ENCODE measurements around the gene IFNGR1.
"Not testable (repeated sequence)": the region's sequence is repeated elsewhere in the genome, so short reads cannot be mapped to it uniquely, and the experiment has no call there.

IFNGR1 gene

DNA sequence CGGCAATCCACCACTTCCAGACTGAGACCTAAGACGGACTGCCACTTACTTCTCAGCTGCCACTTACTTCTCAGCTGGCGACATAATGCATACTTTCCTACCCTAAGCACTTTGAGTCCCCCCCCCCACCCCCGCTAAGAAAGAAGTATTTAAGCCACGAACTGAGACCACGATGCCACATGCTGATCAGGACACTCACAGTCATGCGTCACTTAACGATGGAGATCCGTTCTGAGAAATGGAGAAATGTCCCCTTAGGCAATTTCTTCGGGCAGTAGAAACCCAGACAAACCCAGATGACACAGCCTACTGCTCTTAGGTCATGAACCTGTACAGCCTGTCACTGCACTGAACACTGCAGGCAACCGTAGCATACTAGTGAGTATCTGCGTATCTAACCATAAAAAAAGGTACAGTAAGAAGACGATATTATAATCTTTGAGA lies 690 bp downstream of the IFNGR1 start:
- Histone ChIP-seq H3K4me3 (IDR thresholded peaks at IDR 0.05; ENCODE audit: insufficient read depth, low read depth, low read length) (no peak overlapping the region), H3K79me2 (ENCODE audit: insufficient read depth, low read depth) (peaks cover 5% of the 10 kb centered on the region; the same call in 1 of the 2 replicates), H4K20me1 (ENCODE audit: insufficient read depth) (no peaks in the 10 kb centered on the region), H3K27me3 (ENCODE audit: insufficient read depth, low read depth) (no peaks in the 10 kb centered on the region), H3K36me3 (ENCODE audit: insufficient read depth) (no peaks in the 10 kb centered on the region), H3K4me2 (peak overlapping the region; percentile 38), H2AFZ (ENCODE audit: low read depth) (peak overlapping the region; percentile 81), H3K4me1 (ENCODE audit: low read depth, poor library complexity, severe bottlenecking) (peaks cover 17% of the 10 kb centered on the region), H3K9ac (peak overlapping the region; percentile 63), H3K27ac (peak overlapping the region; percentile 17)
- TF ChIP-seq, protein P1, sequence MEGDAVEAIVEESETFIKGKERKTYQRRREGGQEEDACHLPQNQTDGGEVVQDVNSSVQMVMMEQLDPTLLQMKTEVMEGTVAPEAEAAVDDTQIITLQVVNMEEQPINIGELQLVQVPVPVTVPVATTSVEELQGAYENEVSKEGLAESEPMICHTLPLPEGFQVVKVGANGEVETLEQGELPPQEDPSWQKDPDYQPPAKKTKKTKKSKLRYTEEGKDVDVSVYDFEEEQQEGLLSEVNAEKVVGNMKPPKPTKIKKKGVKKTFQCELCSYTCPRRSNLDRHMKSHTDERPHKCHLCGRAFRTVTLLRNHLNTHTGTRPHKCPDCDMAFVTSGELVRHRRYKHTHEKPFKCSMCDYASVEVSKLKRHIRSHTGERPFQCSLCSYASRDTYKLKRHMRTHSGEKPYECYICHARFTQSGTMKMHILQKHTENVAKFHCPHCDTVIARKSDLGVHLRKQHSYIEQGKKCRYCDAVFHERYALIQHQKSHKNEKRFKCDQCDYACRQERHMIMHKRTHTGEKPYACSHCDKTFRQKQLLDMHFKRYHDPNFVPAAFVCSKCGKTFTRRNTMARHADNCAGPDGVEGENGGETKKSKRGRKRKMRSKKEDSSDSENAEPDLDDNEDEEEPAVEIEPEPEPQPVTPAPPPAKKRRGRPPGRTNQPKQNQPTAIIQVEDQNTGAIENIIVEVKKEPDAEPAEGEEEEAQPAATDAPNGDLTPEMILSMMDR (conservative IDR thresholded peaks at IDR 0.05; ENCODE audit: low read depth, low read length) = no peak

DNA sequence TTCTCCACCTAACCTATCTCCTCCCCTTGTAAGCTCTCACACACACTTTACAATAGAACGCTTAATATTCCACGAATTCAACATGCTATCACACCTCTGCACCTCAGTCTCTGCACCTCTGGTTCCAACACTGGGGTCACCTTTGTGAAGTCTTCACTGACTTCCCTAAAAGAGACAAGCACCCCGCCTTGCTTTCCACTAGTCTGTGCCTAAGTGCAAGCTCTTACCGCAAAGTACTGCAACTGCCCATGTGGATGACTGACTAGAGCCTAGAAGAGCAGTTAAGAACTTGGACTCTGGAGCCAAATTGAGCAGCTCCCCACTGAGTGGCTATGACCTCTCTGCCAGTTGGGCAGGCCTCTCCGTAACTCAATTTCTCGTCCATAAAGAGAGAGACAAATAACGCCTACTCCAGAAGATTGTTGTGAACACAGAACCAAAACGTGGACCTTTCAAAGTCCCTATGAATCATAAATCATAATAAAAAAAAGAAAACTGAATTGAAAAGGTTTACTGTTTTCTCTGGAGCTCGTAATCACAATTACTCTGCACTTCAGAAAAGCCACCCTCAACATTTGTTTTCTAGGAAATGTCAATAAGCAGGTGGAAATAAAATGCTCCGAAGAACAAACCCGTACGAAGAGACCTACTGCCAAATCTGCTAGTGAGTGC lies 1.2 kb downstream of the IFNGR1 start:
- Histone ChIP-seq H4K20me1 (ENCODE audit: insufficient read depth) (no peaks in the 10 kb centered on the region), H2AFZ (ENCODE audit: low read depth) (peak overlapping the region; percentile 81; the same call in 1 of the 2 replicates)

DNA sequence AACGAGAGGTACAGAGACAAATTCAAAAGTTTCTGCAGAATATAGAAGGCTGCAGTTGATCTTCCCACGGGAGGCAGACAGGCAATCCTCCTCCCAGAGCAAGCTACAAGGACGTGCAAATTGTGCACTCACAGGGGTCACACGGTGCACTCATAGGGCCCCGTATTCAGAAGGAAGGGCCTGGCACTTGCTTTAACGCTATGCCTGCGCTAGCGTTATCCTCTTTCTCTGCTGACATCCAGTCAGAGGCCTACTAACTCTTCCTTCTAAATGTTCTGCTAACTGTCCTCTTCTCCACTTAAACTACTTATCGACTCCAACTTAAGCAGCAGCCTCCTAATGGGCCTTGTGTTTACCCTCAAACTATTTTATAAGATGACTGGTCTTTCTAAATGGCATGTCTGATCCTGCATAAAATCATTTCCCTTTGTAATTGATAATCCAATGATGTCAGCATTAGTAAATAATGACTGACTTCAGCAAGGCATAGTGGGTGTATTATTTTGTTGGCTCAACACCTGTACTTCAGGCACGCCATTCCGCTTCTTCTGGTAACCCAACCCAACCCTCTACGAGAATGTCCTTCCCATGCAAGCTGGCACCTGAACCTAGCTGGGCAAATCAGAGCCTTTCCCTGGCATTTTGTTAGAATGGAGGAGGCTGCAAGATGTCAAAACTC lies 2.2 kb downstream of the IFNGR1 start:
- Histone ChIP-seq H3K4me2 (no peak overlapping the region), H2AFZ (ENCODE audit: low read depth) (no peak overlapping the region), H3K9ac (no peak overlapping the region), H3K27me3 (ENCODE audit: insufficient read depth, low read depth) (no peaks in the 10 kb centered on the region), H3K4me1 (ENCODE audit: low read depth, poor library complexity, severe bottlenecking) (peaks cover 21% of the 10 kb centered on the region), H3K27ac (no peak overlapping the region), H3K4me3 (IDR thresholded peaks at IDR 0.05; ENCODE audit: insufficient read depth, low read depth, low read length) (no peak overlapping the region), H3K79me2 (ENCODE audit: insufficient read depth, low read depth) (peaks cover 5% of the 10 kb centered on the region; the same call in 1 of the 2 replicates), H4K20me1 (ENCODE audit: insufficient read depth) (no peaks in the 10 kb centered on the region), H3K36me3 (ENCODE audit: insufficient read depth) (no peaks in the 10 kb centered on the region)
- TF ChIP-seq, protein P1 (conservative IDR thresholded peaks at IDR 0.05; ENCODE audit: low read depth, low read length) = no peak

More for the DNA sequence above, 1.2 kb downstream of the IFNGR1 start:
- TF ChIP-seq, protein P1 (conservative IDR thresholded peaks at IDR 0.05; ENCODE audit: low read depth, low read length) = no peak
- Histone ChIP-seq H3K4me2 (peak overlapping the region; percentile 38; the same call in 1 of the 2 replicates), H3K79me2 (ENCODE audit: insufficient read depth, low read depth) (peaks cover 5% of the 10 kb centered on the region; the same call in 1 of the 2 replicates), H3K27me3 (ENCODE audit: insufficient read depth, low read depth) (no peaks in the 10 kb centered on the region), H3K4me3 (IDR thresholded peaks at IDR 0.05; ENCODE audit: insufficient read depth, low read depth, low read length) (no peak overlapping the region), H3K36me3 (ENCODE audit: insufficient read depth) (no peaks in the 10 kb centered on the region), H3K4me1 (ENCODE audit: low read depth, poor library complexity, severe bottlenecking) (peaks cover 21% of the 10 kb centered on the region), H3K27ac (no peak overlapping the region), H3K9ac (peak overlapping the region; percentile 63; the same call in 1 of the 2 replicates)

DNA sequence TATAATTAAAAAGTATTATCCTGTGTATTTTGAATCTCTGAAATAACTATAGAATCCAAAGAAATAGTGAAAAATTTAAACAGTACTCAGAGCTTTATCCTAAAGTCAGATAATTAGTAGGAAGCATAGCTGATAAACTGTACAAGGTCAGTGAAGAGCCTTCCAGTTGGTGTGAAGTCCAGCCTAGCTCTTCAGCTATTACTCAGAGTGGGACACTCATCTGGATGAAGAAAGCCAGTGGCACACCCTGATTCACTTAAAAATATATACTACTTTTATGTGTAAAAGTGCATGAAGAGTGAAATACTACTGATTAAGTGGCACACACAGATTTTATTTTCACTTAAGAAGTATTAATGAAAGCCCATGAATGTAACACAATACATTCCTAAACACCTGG lies 3.1 kb downstream of the IFNGR1 start:
- no peaks in the 10 kb centered on the region for H3K36me3 ChIP-seq (ENCODE audit: insufficient read depth)
- TF ChIP-seq, protein P1 (conservative IDR thresholded peaks at IDR 0.05; ENCODE audit: low read depth, low read length) = no peak
- no peak overlapping the region for H3K9ac ChIP-seq
- peaks cover 5% of the 10 kb centered on the region; the same call in 1 of the 2 replicates for H3K79me2 ChIP-seq (ENCODE audit: insufficient read depth, low read depth)
- no peaks in the 10 kb centered on the region for H4K20me1 ChIP-seq (ENCODE audit: insufficient read depth)
- H3K4me3 ChIP-seq (IDR thresholded peaks at IDR 0.05; ENCODE audit: insufficient read depth, low read depth, low read length) = no peak overlapping the region
- H2AFZ ChIP-seq (ENCODE audit: low read depth) = no peak overlapping the region
- no peaks in the 10 kb centered on the region for H3K27me3 ChIP-seq (ENCODE audit: insufficient read depth, low read depth)
- no peak overlapping the region for H3K4me2 ChIP-seq
- no peak overlapping the region for H3K27ac ChIP-seq
- peaks cover 21% of the 10 kb centered on the region for H3K4me1 ChIP-seq (ENCODE audit: low read depth, poor library complexity, severe bottlenecking)

DNA sequence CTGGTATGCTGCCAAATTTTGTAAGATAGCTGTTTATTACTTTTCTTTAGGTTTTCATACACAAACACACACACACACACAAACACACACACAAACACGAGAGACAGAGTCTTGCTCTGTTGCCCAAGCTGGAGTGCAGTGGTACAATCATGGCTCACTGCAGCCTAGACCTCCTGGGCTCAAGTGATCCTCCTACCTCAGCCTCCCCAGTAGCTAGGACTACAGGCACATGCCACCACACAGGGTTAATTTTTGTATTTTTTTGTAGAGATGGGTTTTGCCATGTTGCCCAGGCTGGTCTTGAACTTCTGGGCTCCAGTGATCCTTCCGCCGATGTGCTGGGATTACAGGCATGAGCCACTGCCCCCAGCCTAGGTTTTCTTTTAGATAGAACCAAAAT lies 3.6 kb downstream of the IFNGR1 start:
- not testable (repeated sequence) for H3K4me3 ChIP-seq (IDR thresholded peaks at IDR 0.05; ENCODE audit: insufficient read depth, low read depth, low read length); H3K4me2 ChIP-seq; H3K79me2 ChIP-seq (ENCODE audit: insufficient read depth, low read depth); H3K9ac ChIP-seq; H2AFZ ChIP-seq (ENCODE audit: low read depth); H3K27ac ChIP-seq; H3K27me3 ChIP-seq (ENCODE audit: insufficient read depth, low read depth); H4K20me1 ChIP-seq (ENCODE audit: insufficient read depth); H3K36me3 ChIP-seq (ENCODE audit: insufficient read depth)
- H3K4me1 ChIP-seq (ENCODE audit: low read depth, poor library complexity, severe bottlenecking) = peaks cover 21% of the 10 kb centered on the region

Data from KMS-11 (cell line).